Measurements from ENCODE around the gene PTER.
A peak's percentile ranks its signal among the peaks of the same experiment; 100 is the strongest.

Gene PTER, protein sequence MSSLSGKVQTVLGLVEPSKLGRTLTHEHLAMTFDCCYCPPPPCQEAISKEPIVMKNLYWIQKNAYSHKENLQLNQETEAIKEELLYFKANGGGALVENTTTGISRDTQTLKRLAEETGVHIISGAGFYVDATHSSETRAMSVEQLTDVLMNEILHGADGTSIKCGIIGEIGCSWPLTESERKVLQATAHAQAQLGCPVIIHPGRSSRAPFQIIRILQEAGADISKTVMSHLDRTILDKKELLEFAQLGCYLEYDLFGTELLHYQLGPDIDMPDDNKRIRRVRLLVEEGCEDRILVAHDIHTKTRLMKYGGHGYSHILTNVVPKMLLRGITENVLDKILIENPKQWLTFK

DNA sequence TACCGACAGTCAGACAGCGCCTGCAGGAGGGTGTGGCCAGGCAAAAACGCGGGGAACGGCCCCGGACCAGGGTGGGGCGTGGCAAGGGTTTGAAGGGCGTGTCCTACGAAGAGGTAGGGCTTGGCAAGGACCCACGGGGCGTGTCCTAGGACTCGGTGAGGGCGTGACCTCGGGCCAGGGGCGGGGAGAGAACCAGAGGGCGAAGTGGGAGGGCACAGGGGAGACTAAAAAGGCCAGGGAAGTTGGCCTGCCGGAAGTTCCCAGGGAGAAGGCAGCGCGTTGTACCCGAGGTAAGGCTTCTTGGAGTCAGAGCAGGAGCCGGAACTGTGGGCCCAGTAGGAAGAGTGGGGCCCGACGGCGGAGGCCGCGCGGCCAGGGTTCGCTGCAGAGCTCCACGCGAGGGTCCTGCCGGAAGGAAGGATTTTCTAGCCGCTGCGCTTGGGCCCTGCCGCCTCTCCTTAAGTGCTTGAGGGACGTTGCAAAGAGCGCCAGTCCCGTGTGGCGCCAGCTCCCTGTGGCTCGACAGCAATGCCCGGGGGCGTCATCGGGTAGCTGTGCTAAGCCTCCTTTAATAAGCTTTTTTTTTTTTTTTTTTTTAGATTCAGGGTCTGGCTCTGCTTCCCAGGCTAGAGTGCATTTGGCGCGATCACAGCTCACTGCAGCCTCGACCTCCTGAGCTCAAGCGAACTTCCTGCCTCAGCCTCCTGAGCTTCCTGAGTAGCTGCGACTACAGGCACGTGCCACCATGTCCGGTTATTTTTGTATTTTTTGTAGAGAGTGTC is at the start of gene PTER:
Gene PTER, plus strand, starts transcription at position 253 of the 782 bp plus-strand sequence. CDS start 47,375 bp downstream, outside the sequence.
- DNase-seq (ENCODE audit: low spot score), result peak; percentile 63

DNA sequence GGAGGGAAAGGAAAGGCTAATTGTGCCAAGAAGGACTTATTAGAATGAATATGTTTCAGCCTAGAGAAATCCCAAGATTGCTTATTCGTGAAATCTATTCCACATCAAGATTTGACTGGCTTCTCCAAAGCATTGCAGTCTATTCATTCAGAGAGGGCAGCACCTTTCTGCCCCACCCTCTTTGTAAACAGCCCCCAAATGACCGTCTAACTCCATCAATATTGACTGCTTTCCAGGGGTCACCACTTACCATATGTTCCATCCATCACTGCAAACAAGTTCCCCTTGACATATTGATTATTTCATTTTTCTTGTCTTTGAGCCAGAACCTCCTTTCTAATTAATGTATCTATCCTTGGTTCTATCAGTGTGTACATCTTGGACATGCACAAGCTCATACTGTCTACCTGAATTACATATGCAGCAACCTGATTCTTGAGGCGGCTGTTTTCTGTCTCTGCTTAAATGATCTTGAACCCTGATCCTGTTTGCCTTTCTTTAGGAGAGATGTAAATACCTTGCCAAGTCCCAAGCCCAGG is 44.2 kb upstream of the PTER start:
- DNase-seq (ENCODE audit: low spot score), result no peak

DNA sequence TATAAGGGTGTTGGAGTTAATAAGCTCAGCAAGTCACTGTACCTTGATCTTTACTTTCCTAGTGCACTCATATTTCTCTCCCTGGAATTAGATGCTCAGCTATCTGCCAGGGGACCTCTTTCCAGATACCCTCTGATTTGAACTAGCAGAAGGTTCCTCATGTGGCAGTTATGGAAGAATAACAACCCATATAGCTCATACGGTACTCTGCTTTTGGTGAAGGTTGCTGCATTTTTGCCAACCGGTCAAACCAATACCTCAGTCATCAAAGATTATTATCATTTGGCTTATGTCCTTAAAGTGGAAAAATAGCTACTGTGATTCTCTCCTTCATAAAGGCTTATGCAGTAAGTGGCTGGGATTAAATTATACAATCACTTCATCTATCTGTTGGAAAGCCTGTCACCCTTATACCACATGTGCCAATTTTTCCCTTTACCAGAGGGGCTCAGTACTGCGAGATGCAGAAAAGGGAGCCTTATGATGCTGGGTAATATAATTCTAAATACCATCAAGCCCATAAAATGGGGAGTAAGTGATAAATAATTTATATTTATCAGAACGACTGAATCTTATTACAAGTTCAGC is 43.4 kb upstream of the PTER start:
- DNase-seq (ENCODE audit: low spot score), result no peak

DNA sequence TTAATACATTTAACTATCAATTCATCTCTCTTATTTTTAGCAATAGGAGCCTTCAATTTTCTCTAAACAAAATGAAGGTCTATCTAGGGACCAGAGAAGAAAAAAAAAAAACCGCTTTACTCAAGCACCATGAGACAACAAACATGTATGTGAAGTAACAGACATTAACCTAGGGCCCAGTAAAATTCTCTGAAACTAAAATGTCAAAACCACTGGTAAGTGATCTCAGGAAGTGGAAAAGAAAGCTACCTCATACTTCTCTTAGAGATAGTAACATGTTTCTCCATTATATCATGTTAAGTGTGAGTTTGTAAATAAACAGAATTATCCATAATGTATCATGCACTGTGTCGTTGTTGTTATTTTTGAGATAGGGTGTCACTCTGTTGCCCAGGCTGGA is 35.4 kb upstream of the PTER start:
- DNase-seq (ENCODE audit: low spot score), result no peak

DNA sequence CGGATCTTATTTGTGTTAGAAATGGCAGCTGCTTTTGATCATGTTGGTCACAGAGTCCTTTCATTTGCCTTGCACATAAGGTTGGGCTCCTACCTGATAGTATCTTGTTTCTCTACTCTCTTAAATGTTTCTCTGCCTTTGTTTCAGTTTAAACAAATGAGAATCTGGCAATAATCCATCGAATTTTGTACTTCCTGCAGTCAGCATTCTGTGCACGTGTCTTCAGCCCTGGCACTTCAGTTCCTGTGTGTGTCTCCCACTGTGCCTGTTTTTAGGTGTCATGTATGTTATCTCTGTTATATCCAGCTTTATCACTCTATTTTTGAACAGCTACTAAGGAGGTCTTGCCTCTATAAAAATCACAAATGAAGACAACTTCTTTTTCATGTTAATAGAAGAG is 28.4 kb upstream of the PTER start:
- no peak for DNase-seq (ENCODE audit: low spot score)

DNA sequence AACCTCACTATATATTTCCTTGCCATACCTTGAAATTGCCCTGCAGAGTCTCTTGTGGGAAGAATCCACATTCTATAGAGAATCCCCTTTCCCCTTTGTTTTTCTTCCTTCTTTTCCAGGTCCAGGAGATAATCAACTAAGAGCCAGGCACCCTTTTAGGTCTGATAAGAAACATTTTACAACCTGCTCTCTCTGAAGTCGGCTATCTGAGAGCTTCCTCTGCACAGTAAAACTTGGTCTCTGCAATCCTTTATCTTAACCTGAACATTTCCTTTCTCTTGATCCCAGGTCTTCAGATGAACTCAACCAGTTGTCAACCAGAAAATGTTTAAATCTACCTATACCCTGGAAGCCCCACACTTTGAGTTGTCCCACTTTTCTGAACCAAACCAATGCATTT is 19.5 kb upstream of the PTER start:
- no peak for DNase-seq (ENCODE audit: low spot score)

DNA sequence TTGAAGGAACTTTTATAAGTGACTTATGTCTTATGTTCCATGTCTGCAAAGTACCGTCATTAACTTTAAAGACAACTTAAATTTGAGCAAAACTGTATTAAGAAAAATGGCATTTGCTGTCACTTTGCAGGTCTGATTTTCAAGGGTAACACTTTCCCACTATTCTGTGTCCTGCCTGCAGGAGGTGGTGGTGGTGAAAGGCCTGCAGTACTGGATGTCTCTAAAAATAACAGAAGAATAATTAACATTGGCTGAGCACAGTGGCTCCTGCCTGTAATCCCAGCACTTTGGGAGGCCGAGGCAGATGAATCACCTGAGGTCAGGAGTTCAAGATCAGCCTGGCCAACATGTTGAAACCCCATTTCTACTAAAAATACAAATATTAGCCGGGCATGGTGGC is 13.2 kb upstream of the PTER start:
- no peak for DNase-seq (ENCODE audit: low spot score)

DNA sequence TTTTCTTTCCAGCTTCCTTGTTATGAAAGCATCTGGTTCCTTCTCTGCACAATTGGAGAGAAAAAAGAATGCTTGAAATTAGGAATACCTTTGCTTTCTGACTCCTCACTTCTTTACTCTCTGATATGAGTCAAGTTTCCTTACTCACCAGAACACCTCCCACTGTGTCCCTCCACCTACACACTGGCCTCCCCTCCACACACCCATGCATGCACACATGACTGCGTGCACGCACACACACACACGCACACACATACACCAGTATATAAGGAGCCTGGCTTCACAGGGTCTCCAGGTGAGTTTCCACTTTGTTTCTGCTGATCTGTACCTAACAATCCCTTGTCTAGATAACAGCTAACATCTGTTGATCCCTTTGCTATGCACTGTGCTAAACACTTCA is 11.4 kb upstream of the PTER start:
- no peak for DNase-seq (ENCODE audit: low spot score)

DNA sequence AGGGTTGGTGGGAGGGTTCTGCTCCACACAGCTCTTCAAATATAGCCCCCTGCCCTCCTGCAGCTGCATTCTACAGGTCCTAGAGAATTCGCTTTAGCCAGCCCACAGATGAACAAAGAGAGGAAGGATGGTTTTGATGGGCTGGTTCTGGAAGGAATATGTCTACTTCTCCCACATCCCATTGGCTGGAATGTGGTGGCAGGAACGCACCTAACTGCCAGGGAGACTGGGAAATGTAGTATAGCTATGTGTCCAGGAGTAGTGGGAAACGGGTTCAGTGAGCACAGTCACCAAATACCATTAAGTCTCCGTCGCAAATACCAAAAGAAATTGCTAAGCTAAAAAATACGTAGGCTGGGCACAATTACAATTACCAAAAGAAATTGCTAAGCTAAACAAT is 7.3 kb upstream of the PTER start:
- no peak for DNase-seq (ENCODE audit: low spot score)

DNA sequence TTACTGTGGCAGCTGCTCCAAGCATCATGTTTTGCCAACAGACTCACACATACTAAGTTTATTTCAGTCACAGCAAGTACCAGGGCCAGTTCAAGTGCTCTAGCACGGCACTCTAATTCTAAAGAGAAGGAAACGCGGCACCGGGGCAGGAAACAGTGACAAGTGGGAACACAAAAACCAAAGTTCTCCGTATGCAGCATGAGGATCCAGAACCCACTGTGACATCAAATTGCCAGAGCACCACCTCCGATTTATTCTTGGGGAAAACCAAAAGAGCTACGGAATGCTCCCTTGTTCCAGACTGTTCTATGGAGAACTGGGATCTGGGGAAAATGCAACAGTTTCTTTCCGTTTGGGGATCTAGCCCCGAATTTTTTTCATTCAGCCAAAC is 448 bp upstream of the PTER start:
- no peak for DNase-seq (ENCODE audit: low spot score)

DNA sequence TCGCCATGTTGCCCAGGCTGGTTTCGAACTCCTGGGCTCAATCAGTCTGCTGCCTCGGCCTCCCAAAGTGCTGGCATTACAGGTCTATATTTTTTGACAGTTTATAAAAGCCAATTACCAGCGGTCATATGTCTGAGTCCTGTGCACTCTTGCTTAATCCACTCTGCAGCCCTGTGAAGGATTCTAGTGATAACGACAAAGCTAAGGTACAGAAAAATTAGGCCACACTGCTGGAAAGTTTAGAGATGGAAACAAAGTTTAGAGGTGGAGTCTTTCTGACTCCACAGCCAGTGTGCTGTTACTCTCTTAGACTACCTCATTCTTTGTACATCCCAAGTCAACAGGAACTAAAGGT is 707 bp downstream of the PTER start:
- DNase-seq (ENCODE audit: low spot score), result no peak

DNA sequence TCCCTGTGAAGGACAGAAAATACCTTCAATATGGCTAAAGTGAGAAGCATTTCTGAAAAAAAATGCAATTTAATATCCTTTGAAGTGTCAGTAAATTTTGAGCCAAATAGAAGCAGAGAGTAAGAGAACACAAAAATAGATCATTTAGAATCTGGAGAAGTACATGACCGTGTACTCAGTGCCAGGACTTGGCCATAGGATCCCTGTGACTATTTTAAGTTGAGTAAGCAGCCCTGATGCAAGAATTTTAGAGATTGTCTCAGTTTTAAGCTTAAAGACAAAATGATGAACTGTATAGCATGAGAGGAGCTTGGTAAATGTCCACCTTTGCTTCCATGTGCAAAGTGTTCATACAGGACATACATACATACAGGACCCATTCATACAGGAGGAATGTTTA is 2.5 kb downstream of the PTER start:
- DNase-seq (ENCODE audit: low spot score), result no peak

DNA sequence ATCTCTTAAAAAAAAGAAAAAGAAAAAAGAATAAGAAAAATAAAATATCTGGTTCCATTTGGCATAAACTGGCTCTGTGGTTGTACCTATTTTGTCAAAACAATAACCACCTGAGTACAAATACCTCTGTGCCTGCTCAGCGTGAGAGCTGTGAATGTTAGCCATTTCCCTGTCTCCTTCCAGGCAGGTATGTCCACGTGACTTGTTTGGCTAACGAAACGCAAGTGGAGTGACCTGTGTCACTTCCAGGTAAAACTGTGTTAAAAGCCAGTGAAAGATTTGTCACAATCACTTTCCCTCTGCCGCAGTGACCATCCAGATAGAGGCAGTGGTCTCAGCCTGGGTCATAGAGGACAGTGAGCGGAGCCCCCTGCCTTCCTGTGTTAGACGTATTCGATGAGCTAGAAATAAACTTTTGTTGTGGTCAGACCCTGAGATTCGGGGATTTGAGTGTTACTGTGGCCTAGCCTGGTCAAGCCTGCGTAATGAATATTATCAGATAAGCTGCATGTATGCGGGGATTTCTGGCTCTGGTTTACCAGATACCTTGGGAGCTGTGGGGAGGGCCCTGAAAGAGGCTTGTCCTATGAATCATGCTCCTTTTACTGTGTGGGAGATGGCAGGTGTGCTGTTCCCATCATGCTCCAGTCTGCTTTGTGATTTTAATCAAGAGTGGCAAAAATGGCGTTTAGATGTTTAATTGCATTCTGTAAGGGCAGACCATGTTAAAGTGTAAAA is 3.8 kb downstream of the PTER start:
- no peak for DNase-seq (ENCODE audit: low spot score)

DNA sequence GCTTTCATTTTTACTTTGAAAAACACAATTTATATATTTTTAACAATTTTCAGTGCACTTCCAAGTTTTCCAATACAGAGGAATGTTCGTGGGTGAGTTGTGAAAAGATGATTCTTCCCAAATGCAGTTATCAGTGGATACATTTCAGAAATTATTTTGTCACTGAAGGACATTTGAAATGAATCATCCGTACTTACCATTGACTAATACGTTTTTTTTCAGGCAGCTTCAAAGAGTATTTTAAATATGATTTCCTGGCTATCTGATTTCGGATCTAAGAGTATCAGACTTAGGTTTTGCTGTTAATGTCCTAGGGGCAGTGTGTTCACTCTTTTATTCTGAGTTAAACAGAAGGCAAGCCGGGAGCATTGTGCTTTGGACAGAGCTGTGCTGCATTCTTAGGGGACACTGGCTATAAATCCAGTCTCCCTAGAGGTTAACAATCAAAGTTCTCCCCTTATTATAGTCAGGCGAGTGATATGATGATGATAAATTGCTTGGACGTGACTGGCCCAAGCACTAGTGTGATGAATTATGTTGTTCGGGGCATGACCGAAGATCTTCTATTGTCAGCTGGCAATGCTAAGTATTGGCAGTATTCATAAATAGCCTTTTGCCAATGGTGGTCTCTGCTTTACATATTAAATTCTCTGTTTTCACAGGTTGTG is 4.5 kb downstream of the PTER start:
- no peak for DNase-seq (ENCODE audit: low spot score)

DNA sequence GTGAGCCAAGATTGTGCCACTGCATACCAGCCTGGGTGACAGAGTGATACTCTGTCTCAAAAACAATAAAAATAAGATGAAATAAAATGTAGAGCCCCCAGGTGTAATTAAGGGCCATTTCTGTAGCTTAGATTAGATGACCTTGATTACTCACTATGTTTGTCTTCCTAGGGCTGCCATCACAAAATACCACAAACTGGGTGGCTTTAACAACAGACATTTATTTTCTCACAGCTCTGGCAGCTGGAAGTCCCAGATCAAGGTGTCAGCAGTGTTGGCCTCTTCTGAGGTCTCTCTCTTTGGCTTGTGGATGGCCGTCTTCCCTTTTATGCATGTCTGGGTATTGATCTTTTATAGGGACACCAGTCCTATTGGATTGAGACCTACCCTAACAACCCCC is 6.1 kb downstream of the PTER start:
- no peak for DNase-seq (ENCODE audit: low spot score)

DNA sequence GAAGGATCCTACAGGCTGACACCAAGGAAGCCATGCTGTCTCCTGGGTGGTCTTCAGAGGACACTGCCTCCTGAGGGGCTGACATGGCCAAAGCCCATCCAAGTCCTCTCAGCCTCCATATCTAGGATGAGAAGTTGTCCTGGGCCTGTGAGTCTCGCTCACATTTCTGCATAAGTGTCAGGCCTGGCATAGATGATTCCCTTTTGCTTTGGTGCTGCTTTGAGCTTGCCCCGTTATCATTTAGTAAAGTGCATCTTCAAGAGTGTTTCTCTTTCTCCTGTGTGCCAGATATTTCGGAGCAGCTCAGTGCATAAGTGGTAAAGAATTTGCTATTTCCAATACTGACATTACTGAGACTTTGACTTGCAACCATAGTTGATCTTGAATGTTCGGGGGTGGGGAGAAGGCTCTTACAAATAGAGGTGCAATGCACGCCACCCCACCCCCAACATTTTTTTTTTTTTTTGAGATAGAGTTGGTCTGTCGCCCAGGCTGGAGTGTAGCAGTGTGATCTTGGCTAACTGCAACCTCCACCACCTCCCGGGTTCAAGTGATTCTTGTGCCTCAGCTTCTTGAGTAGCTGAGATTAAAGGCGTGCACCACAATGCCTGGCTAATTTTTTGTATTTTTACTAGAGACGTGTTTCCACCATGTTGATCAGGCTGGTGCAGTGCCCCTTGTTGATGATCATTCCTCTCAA is 9.1 kb downstream of the PTER start:
- DNase-seq (ENCODE audit: low spot score), result no peak

DNA sequence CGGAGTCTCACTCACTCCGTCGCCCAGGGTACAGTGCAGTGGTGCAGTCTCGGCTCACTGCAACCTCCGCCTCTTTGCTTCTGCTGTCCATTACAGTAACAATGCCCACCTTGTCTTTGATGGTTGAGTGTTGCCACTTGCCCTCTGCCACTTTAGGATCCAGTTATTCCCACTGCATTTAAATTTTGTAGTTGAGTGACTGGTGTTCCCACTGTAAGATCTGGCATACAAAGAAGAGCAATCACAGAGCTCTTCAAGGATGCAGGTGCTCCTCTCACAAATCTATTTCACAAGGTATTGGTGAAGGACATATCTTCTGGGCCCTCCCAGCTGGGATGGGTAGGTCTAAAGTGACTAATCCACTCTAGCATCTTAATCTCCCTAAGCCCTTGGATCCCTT is 12.6 kb downstream of the PTER start:
- DNase-seq (ENCODE audit: low spot score), result no peak

DNA sequence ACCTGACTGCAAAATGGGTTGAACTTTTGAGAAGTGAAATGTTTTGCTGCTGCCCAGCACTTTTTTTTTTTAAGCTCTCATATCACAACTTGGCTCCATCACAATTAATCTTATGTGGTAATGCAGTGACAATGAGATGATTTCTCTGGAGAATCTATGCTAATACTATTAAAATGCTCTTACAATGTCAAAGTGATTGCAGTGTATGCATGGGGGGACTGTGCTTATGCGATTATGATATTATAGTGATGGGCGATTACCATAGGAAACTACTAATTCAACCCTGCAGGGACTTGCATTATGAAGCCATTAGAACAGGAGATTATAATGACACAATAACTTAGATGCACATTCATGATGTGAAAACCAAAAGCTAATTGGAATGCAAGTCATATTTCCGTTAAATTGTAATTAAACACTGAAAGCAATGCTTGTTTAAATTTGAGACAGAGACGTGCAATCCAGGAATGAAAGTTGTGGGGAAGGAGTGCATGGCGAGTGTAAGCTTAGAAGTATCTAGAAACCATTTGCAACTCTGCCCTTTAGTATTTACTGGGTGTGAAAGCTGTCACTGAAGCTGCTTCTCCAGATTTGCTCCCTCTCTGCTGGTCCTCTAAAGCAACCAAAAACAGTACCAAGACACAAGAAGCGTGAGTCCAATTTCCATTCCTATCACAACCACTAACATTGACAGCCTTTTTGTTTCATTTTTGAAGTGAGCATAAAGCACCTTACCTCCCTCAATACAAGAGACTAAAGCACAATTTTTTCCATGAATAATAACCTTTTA is 21.6 kb downstream of the PTER start:
- DNase-seq (ENCODE audit: low spot score), result no peak

DNA sequence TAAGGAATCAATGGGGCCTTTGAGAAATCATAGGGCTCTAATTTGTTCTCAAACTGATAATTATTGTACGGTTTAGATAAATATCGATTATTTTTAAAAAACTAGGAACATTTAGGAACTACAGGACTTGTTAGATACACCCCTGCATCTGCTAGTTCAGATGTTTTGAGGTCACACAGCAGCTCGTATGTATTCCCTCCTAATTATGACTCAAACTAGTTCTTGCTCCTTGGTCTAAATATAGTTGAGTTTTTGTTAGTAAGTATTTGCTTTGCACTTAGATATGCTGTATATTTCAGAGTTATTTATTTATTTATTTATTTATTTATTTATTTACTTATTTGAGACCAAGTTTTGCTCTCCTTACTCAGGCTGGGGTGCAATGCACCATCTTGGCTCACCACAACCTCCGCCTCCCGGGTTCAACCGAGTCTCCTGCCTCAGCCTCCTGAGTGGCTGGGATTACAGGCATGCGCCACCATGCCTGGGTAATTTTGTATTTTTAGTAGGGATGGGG is 22.7 kb downstream of the PTER start:
- DNase-seq (ENCODE audit: low spot score), result no peak

DNA sequence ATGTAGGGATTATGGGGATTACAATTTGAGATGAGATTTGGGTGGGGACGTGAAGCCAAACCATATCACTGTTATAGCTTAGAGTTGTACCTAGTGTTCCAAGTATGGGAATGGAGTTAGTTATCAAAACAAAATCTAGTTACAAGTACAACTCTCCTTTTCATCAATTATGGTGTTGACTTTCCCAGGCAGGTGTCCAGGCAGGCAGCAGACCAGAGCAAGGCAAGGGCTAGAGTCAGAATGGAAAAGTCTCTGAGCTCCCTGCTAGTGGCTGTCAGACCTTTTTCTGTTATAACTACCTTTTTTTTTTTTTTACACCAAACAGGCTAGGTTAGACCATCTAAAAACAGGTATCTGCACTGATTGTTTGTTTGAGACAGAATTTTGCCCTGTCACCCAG is 29.2 kb downstream of the PTER start:
- no peak for DNase-seq (ENCODE audit: low spot score)
